C4-2B (cell line): Measurements from ENCODE around the gene HAGH.

Source experiments
- H3K27ac ChIP-seq: fragments of 450-650 bp; 2 replicates; pipeline ENCODE4 v1.5.1; 2017
- CTCF ChIP-seq: fragments of 450-650 bp; conservative IDR thresholded peaks from 2 replicates; pipeline ENCODE4 v1.5.1; 2017; ENCODE audit warnings: mild to moderate bottlenecking
- ZFX ChIP-seq: fragments of 450-650 bp; IDR thresholded peaks from 2 replicates; pipeline ENCODE4 v1.6.1; 2017

The HAGH gene

GRCh38 chr16:1775006-1775845, 51.4 kb downstream of the HAGH start:
- TF ChIP-seq CTCF, result no peak
- no peak for TF ChIP-seq ZFX
- H3K27ac ChIP-seq, result peak overlapping the region; percentile 94; the same call in 1 of the 2 replicates

- peak overlapping the region; percentile 94 for H3K27ac ChIP-seq
- TF ChIP-seq ZFX (no peak), CTCF (no peak)
Measured at GRCh38 chr16:1774448-1774780, 52.2 kb downstream of the HAGH start.

- peak; percentile 57; the same call in 1 of the 2 replicates for TF ChIP-seq CTCF
- no peak; the same call in 1 of the 2 replicates for TF ChIP-seq ZFX
- H3K27ac ChIP-seq, result peak overlapping the region; percentile 94
Measured at GRCh38 chr16:1773703-1774447, 52.8 kb downstream of the HAGH start.

GRCh38 chr16:1772908-1773702, 53.5 kb downstream of the HAGH start, which contains the start of gene MRPS34:
MRPS34 (minus strand) TSS chr16:1773134; CDS start chr16:1773119, 15 bp downstream.
- peak; percentile 94 for TF ChIP-seq CTCF
- peak; percentile 83 for TF ChIP-seq ZFX
- peak within 1 kb of the TSS; percentile 94 for H3K27ac ChIP-seq

- peak within 1 kb of the TSS; percentile 94 for H3K27ac ChIP-seq
- TF ChIP-seq ZFX, result no peak
- no peak for TF ChIP-seq CTCF
Measured at GRCh38 chr16:1772362-1772907, 54.2 kb downstream of the HAGH start, which contains the start of gene EME2. EME2 (plus strand) TSS chr16:1772810; CDS start chr16:1773228, 418 bp downstream.

- TF ChIP-seq ZFX (no peak), CTCF (no peak)
- H3K27ac ChIP-seq, result peak overlapping the region; percentile 94
Measured at GRCh38 chr16:1771864-1772361, 54.7 kb downstream of the HAGH start.
